SU-DHL-6 (cell line): ENCODE results near the gene MCF2.

Experiments
- H2AFZ ChIP-seq: fragments of 200-600 bp; sonication (generic); 2 replicates; pipeline ENCODE4 v1.6.1; 2014; ENCODE audit warnings: low read depth, mild to moderate bottlenecking, moderate library complexity, mixed read lengths, antibody characterized with exemption, low read length; ENCODE audit not compliant: severe bottlenecking
- H3F3A ChIP-seq: fragments of 200-600 bp; shearing (Covaris generic); 2 replicates; pipeline ENCODE4 v1.6.0; 2016; ENCODE audit warnings: antibody characterized with exemption, mild to moderate bottlenecking; ENCODE audit not compliant: insufficient read depth
- H3K27ac ChIP-seq: fragments of 200-600 bp; sonication (generic); 2 replicates; pipeline ENCODE4 v1.5.1; 2016; ENCODE audit warnings: low read depth, mild to moderate bottlenecking, low read length, moderate library complexity, mixed read lengths
- H3K27me3 ChIP-seq: fragments of 200-600 bp; sonication (generic), shearing (Covaris generic); 2 replicates; pipeline ENCODE4 v1.6.0; 2014; ENCODE audit warnings: mild to moderate bottlenecking, low read length
- H3K36me3 ChIP-seq: fragments of 200-600 bp; sonication (generic); 2 replicates; pipeline ENCODE4 v1.6.1; 2014; ENCODE audit warnings: mild to moderate bottlenecking, low read length, mixed read lengths
- H3K4me2 ChIP-seq: fragments of 300-600, 200-600 bp; shearing (Covaris generic), sonication (generic); 2 replicates; pipeline ENCODE4 v1.6.0; 2014; ENCODE audit warnings: low read length, low read depth, mild to moderate bottlenecking; ENCODE audit not compliant: poor library complexity, severe bottlenecking
- H3K4me3 ChIP-seq: fragments of 200-600 bp; sonication (generic); 2 replicates; pipeline ENCODE4 v1.5.1; 2014; ENCODE audit warnings: antibody characterized with exemption, low read length, mild to moderate bottlenecking, mixed read lengths; ENCODE audit not compliant: insufficient read depth, poor library complexity, severe bottlenecking
- H3K79me2 ChIP-seq: fragments of 200-600 bp; sonication (generic); 2 replicates; pipeline ENCODE4 v1.6.1; 2014; ENCODE audit warnings: mild to moderate bottlenecking, low read length, moderate library complexity; ENCODE audit not compliant: insufficient read depth
- H3K9ac ChIP-seq: fragments of 200-600 bp; sonication (generic); 2 replicates; pipeline ENCODE4 v1.7.0; 2014; ENCODE audit warnings: mild to moderate bottlenecking, low read length
- H3K9me2 ChIP-seq: fragments of 200-600 bp; sonication (generic); replicated peaks from 2 replicates; pipeline ENCODE4 v1.6.1; 2014; ENCODE audit warnings: low read length; ENCODE audit not compliant: insufficient read depth
- H3K9me3 ChIP-seq: fragments of 200-600 bp; sonication (generic); 2 replicates; pipeline ENCODE4 v1.6.1; 2014; ENCODE audit warnings: low read length, mixed read lengths; ENCODE audit not compliant: insufficient read depth
- H4K20me1 ChIP-seq: fragments of 200-600 bp; sonication (generic); 2 replicates; pipeline ENCODE4 v1.6.1; 2014; ENCODE audit warnings: low read depth, mild to moderate bottlenecking, antibody characterized with exemption, low read length, moderate library complexity, mixed read lengths
- CTCF ChIP-seq: fragments of 200-600 bp; sonication (generic); IDR thresholded peaks from one replicate; pipeline ENCODE4 v1.5.1; 2017; ENCODE audit warnings: antibody characterized with exemption, mild to moderate bottlenecking, low read length, moderate library complexity; ENCODE audit not compliant: insufficient read depth, poor library complexity, severe bottlenecking
- EZH2phosphoT487 ChIP-seq: fragments of 200-600 bp; sonication (generic), shearing (Covaris generic); conservative IDR thresholded peaks from 2 replicates; pipeline ENCODE4 v1.6.1; 2018; ENCODE audit warnings: mild to moderate bottlenecking, antibody characterized with exemption, low read length, moderate library complexity, mixed read lengths

Gene MCF2

GRCh38 chrX:139581068-139581467, 126.9 kb downstream of the MCF2 start:
- Histone ChIP-seq H4K20me1 (no peaks in the 10 kb centered on the region), H3K27ac (no peak overlapping the region), H3K9ac (no peak overlapping the region), H3K4me3 (no peak overlapping the region), H2AFZ (no peak overlapping the region), H3K27me3 (no peaks in the 10 kb centered on the region), H3K79me2 (no peaks in the 10 kb centered on the region), H3K4me2 (no peak overlapping the region), H3F3A (no peaks in the 10 kb centered on the region), H3K9me3 (no peaks in the 10 kb centered on the region), H3K9me2 (no peaks in the 10 kb centered on the region), H3K36me3 (no peaks in the 10 kb centered on the region)
- TF ChIP-seq EZH2phosphoT487 (no peak), CTCF (no peak)

GRCh38 chrX:139566981-139567380, 141.0 kb downstream of the MCF2 start:
- Histone ChIP-seq H3K4me3 (no peak overlapping the region), H2AFZ (no peak overlapping the region), H3K4me2 (no peak overlapping the region), H3K27me3 (no peaks in the 10 kb centered on the region), H3F3A (no peaks in the 10 kb centered on the region), H3K9me3 (no peaks in the 10 kb centered on the region), H4K20me1 (no peaks in the 10 kb centered on the region), H3K27ac (no peak overlapping the region), H3K9ac (no peak overlapping the region), H3K36me3 (no peaks in the 10 kb centered on the region), H3K9me2 (no peaks in the 10 kb centered on the region), H3K79me2 (no peaks in the 10 kb centered on the region)
- TF ChIP-seq CTCF (no peak), EZH2phosphoT487 (no peak)

GRCh38 chrX:139563251-139563650, 144.7 kb downstream of the MCF2 start:
- no peaks in the 10 kb centered on the region for H3K9me3 ChIP-seq
- no peak overlapping the region for H3K27ac ChIP-seq
- H3F3A ChIP-seq, result no peaks in the 10 kb centered on the region
- no peaks in the 10 kb centered on the region for H3K9me2 ChIP-seq
- no peak overlapping the region for H3K4me2 ChIP-seq
- no peaks in the 10 kb centered on the region for H4K20me1 ChIP-seq
- no peaks in the 10 kb centered on the region for H3K79me2 ChIP-seq
- TF ChIP-seq CTCF, result no peak
- TF ChIP-seq EZH2phosphoT487, result no peak
- H3K4me3 ChIP-seq, result no peak overlapping the region
- no peaks in the 10 kb centered on the region for H3K36me3 ChIP-seq
- no peak overlapping the region for H3K9ac ChIP-seq
- no peaks in the 10 kb centered on the region for H3K27me3 ChIP-seq
- no peak overlapping the region for H2AFZ ChIP-seq
